ENCODE data around the gene RAPGEF2.

DNA sequence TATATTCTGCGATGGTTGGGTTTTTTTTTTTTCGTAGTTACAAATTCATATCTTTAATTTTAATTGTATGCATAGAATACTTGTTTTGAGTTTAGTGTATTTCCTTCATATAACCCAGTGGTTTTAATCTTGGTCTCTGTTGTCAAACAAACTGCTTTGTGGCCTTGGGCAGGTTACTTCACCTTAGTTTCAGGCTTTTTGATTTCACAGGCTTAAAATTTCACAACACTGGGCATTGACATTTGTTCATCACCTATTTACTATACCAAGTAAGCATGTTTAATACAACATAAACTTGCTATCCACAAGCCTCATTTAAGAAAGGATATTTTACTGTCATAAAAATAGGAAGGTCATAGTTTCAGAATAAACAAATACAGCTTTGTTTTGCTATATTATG is 14.7 kb downstream of the RAPGEF2 start:
- TF ChIP-seq, protein P1, sequence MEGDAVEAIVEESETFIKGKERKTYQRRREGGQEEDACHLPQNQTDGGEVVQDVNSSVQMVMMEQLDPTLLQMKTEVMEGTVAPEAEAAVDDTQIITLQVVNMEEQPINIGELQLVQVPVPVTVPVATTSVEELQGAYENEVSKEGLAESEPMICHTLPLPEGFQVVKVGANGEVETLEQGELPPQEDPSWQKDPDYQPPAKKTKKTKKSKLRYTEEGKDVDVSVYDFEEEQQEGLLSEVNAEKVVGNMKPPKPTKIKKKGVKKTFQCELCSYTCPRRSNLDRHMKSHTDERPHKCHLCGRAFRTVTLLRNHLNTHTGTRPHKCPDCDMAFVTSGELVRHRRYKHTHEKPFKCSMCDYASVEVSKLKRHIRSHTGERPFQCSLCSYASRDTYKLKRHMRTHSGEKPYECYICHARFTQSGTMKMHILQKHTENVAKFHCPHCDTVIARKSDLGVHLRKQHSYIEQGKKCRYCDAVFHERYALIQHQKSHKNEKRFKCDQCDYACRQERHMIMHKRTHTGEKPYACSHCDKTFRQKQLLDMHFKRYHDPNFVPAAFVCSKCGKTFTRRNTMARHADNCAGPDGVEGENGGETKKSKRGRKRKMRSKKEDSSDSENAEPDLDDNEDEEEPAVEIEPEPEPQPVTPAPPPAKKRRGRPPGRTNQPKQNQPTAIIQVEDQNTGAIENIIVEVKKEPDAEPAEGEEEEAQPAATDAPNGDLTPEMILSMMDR (IDR thresholded peaks at IDR 0.05 in 2 of 3, conservative IDR thresholded peaks at IDR 0.05 in 1 of 3; ENCODE audit: control insufficient read depth in 2 of 3, extremely low read depth in 1 of 3, insufficient read depth in 1 of 3, low read depth in 3 of 3, low read length in 3 of 3): no peak
- TF ChIP-seq NBN (IDR thresholded peaks at IDR 0.05): no peak
- TF ChIP-seq, protein P2, sequence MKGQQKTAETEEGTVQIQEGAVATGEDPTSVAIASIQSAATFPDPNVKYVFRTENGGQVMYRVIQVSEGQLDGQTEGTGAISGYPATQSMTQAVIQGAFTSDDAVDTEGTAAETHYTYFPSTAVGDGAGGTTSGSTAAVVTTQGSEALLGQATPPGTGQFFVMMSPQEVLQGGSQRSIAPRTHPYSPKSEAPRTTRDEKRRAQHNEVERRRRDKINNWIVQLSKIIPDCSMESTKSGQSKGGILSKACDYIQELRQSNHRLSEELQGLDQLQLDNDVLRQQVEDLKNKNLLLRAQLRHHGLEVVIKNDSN (IDR thresholded peaks at IDR 0.05; ENCODE audit: borderline replicate concordance, extremely low read length, insufficient read depth, low read depth, low read length): no peak
- TF ChIP-seq TCF7 (IDR thresholded peaks at IDR 0.05; ENCODE audit: borderline replicate concordance): no peak
